CD4-positive, alpha-beta T cell (primary cell): ENCODE measurements around the gene IQSEC2. TPM values are rescaled to one million over a fixed set of nuclear protein-coding genes. Genes with fewer than 3 reads are reported as not detected.

ENCODE experiments used
- ATAC-seq: fragments of 200-7000 bp; cut with Tn5 transposase; one replicate; pipeline ENCODE4 v1.10.0; 2022; ENCODE audit warnings: mild to moderate bottlenecking; ENCODE audit not compliant: poor library complexity
- CTCF ChIA-PET: fragments of 350-600 bp; sonication (Branson Sonifier 250); formaldehyde crosslinking; loops from one replicate; lab custom pipeline; 2021; ENCODE audit warnings: antibody characterized with exemption, inconsistent platforms; lab: Charles Lee
- POLR2A ChIA-PET: fragments of 350-600 bp; sonication (Branson Sonifier 250); formaldehyde crosslinking; loops from one replicate; lab custom pipeline; 2021; ENCODE audit warnings: antibody characterized with exemption, inconsistent platforms; lab: Charles Lee
- DNase-seq, 14 experiments: peaks; one replicate each; pipeline ENCODE4 v3.0.0-alpha.2; 2013 to 2020; ENCODE audit warnings: mixed read lengths in 2 of 14
- H3K27ac ChIP-seq, 2 donors: one replicate each; pipeline versions ENCODE4 v1.5.1 to v1.7.0; 2013; ENCODE audit warnings: low read length in 2 of 2, low read depth in 1 of 2, mild to moderate bottlenecking in 1 of 2
- H3K27me3 ChIP-seq, 2 experiments: 1 replicate in 1 of 2; 2 replicates in 1 of 2; pipeline versions ENCODE4 v1.6.1 to v1.7.0; 2013; ENCODE audit warnings: low read length in 2 of 2, control low read depth in 1 of 2, mild to moderate bottlenecking in 1 of 2, moderate library complexity in 1 of 2; ENCODE audit not compliant: insufficient read depth in 2 of 2, control insufficient read depth in 1 of 2
- H3K36me3 ChIP-seq: one replicate; pipeline ENCODE4 v1.6.1; 2013; ENCODE audit warnings: low read length, control low read depth; ENCODE audit not compliant: insufficient read depth
- H3K4me1 ChIP-seq: one replicate; pipeline ENCODE4 v1.6.1; 2013; ENCODE audit warnings: low read length, control low read depth; ENCODE audit not compliant: insufficient read depth
- H3K4me3 ChIP-seq: one replicate; pipeline ENCODE4 v1.5.1; 2013; ENCODE audit warnings: mild to moderate bottlenecking, low read length, moderate library complexity
- H3K9me3 ChIP-seq, 2 experiments: 1 replicate in 1 of 2; 2 replicates in 1 of 2; pipeline versions ENCODE4 v1.6.1 to v1.7.0; 2013; ENCODE audit warnings: low read length in 2 of 2, mild to moderate bottlenecking in 2 of 2, control low read depth in 1 of 2, moderate library complexity in 1 of 2; ENCODE audit not compliant: control insufficient read depth in 1 of 2, insufficient read depth in 1 of 2
- H3K27ac Mint-ChIP-seq: one replicate; pipeline ENCODE4 v1.8.0; 2020; ENCODE audit warnings: mixed read lengths
- H3K27me3 Mint-ChIP-seq: one replicate; pipeline ENCODE4 v1.8.0; 2021; ENCODE audit warnings: mixed read lengths
- H3K36me3 Mint-ChIP-seq: one replicate; pipeline ENCODE4 v1.8.0; 2021; ENCODE audit warnings: low read depth, mixed read lengths
- H3K4me1 Mint-ChIP-seq: one replicate; pipeline ENCODE4 v1.8.0; 2021; ENCODE audit warnings: low read depth, mixed read lengths
- H3K4me3 Mint-ChIP-seq: one replicate; pipeline ENCODE4 v1.8.0; 2020; ENCODE audit warnings: mild to moderate bottlenecking, mixed read lengths
- H3K9me3 Mint-ChIP-seq: one replicate; pipeline ENCODE4 v1.8.0; 2020; ENCODE audit warnings: mixed read lengths
- CTCF ChIP-seq: fragments of 200-600 bp; IDR thresholded peaks from one replicate; pipeline ENCODE4 v1.8.0; 2022; ENCODE audit warnings: antibody characterized with exemption, mild to moderate bottlenecking
- intact Hi-C, 2 experiments: fragments of 100-400 bp; cut with DNase I in 1 of 2; cut with micrococcal nuclease in 1 of 2; formaldehyde crosslinking; loops; one replicate each; pipeline versions ENCODE4 v1.15.1 to v1.9.0; 2023 to 2025; cut with DNase I, micrococcal nuclease
- total RNA-seq, 174 experiments: library from RNA in 2 of 174; stranded (reverse) in 2 of 174; gene quantifications; one replicate each; pipeline ENCODE4 v1.2.3 and lab custom pipeline; 2021 to 2026

IQSEC2 gene
- total RNA-seq, 2 experiments from 2014 or later = 0.85 to 2.2 TPM

DNA sequence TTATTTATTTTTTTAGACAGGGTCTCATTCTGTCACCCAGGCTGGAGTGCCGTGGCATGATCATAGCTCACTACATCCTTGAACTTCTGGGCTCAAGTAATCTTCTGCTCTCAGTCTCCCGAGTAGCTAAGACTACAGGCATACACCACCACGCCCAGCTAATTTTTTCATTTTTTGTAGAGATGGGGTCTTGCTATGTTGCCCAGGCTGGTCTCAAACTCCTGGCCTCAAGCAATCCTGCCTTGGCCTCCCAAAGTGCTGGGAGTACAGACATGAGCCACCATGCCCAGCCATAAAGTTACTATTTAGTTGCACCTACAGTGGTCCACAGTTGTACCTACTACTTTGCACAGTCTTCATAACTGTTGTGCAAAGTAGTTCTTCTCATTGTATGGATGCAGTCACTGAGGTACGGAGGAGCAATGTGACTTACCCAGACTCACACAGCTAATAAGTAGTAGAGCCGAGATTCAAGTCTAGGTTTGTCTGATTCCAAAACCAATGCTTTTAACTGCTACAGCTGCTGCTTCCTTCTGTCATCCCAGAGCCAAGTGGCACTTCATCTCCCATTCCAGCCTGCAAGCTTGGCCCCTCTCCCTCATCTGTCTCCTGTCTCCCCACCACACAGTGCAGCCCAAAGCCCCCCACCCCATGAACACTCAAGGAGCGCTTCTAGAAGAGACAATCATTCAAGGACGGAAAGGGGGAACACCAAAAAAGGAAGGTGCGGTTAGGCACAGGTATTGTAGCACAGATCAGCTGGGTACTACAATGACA is 24.0 kb upstream of the IQSEC2 start:
- ChIA-PET POLR2A (no interaction called here), CTCF (no interaction called here)
- DNase-seq = no peak

GRCh38 chrX:53303195-53303594 is 21.8 kb upstream of the IQSEC2 start:
- no peaks in the 10 kb centered on the region for H3K36me3 Mint-ChIP-seq
- CTCF ChIA-PET = interaction anchor here (0.7 kb wide), 1 partner anchor 1495 kb away, joined by 3 read pairs; no protein-coding TSS in a partner anchor
- DNase-seq (no peak), ATAC-seq (no peak)
- Histone ChIP-seq H3K27me3 (no peaks in the 10 kb centered on the region), H3K36me3 (no peaks in the 10 kb centered on the region), H3K4me1 (no peaks in the 10 kb centered on the region), H3K9me3 (no peaks in the 10 kb centered on the region), H3K4me3 (no peak overlapping the region), H3K27ac (no peak overlapping the region)
- no peak overlapping the region for H3K4me3 Mint-ChIP-seq
- no peaks in the 10 kb centered on the region for H3K4me1 Mint-ChIP-seq
- no peak for TF ChIP-seq CTCF
- intact Hi-C loops = no loop called here
- POLR2A ChIA-PET = no interaction called here
- H3K27me3 Mint-ChIP-seq = no peaks in the 10 kb centered on the region
- no peaks in the 10 kb centered on the region for H3K9me3 Mint-ChIP-seq
- no peak overlapping the region for H3K27ac Mint-ChIP-seq

More for the DNA sequence above, 24.0 kb upstream of the IQSEC2 start:
- TF ChIP-seq CTCF = no peak
- Histone ChIP-seq H3K27ac (no peak overlapping the region), H3K36me3 (no peaks in the 10 kb centered on the region), H3K4me3 (no peak overlapping the region), H3K4me1 (no peaks in the 10 kb centered on the region), H3K9me3 (no peaks in the 10 kb centered on the region), H3K27me3 (no peaks in the 10 kb centered on the region)
- no peaks in the 10 kb centered on the region for H3K27me3 Mint-ChIP-seq
- no peaks in the 10 kb centered on the region for H3K9me3 Mint-ChIP-seq
- H3K36me3 Mint-ChIP-seq = no peaks in the 10 kb centered on the region
- intact Hi-C loops = no loop called here
- no peak overlapping the region for H3K4me3 Mint-ChIP-seq
- H3K4me1 Mint-ChIP-seq = no peaks in the 10 kb centered on the region
- no peak for ATAC-seq
- no peak overlapping the region for H3K27ac Mint-ChIP-seq

- Histone ChIP-seq H3K4me1 (no peaks in the 10 kb centered on the region), H3K4me3 (no peak overlapping the region), H3K27ac (no peak overlapping the region), H3K9me3 (no peaks in the 10 kb centered on the region), H3K27me3 (no peaks in the 10 kb centered on the region), H3K36me3 (no peaks in the 10 kb centered on the region)
- intact Hi-C loops = no loop called here
- Mint-ChIP-seq H3K36me3 (no peaks in the 10 kb centered on the region), H3K27ac (no peak overlapping the region), H3K9me3 (no peaks in the 10 kb centered on the region), H3K4me1 (no peaks in the 10 kb centered on the region), H3K27me3 (no peaks in the 10 kb centered on the region), H3K4me3 (no peak overlapping the region)
- DNase-seq (no peak), ATAC-seq (no peak)
- no peak for TF ChIP-seq CTCF
- ChIA-PET CTCF (interaction anchor here (0.9 kb wide), 1 partner anchor 10 kb away, joined by 3 read pairs; no protein-coding TSS in a partner anchor), POLR2A (no interaction called here)
Measured at GRCh38 chrX:53300157-53300556, 18.8 kb upstream of the IQSEC2 start.
